NT2/D1 (cell line): ENCODE data around the gene GNPAT.

Experiments used
- YY1 ChIP-seq: IDR thresholded peaks from 2 replicates; pipeline ENCODE4 v1.6.1; 2011; ENCODE audit not compliant: insufficient read length, insufficient read depth
- ZNF274 ChIP-seq: IDR thresholded peaks from 2 replicates; pipeline ENCODE4 v1.6.1; 2011; ENCODE audit warnings: mild to moderate bottlenecking, low read depth, low read length

GRCh38 chr1:231213831-231214573 is 27.0 kb upstream of the GNPAT start:
- TF ChIP-seq ZNF274, result no peak
- TF ChIP-seq YY1, result no peak
